Hepatocyte (in vitro differentiated cells): Measurements from ENCODE around the gene FGF23. TPM values are rescaled to one million over a fixed set of nuclear protein-coding genes. Genes with fewer than 3 reads are reported as not detected.
A peak's percentile ranks its signal among the peaks of the same experiment; 100 is the strongest.

ENCODE experiments used
- DNase-seq: peaks from one replicate; pipeline ENCODE4 v3.0.0-alpha.2; 2016; ENCODE audit warnings: low spot score
- H2AFZ ChIP-seq: fragments of 200-600 bp; sonication (generic); 2 replicates; pipeline ENCODE4 v1.6.0; 2016; ENCODE audit warnings: antibody characterized with exemption, mild to moderate bottlenecking
- H3K27ac ChIP-seq: fragments of 200-600 bp; sonication (generic); 2 replicates; pipeline ENCODE4 v1.5.1; 2016; ENCODE audit warnings: mild to moderate bottlenecking
- H3K27me3 ChIP-seq: fragments of 200-600 bp; sonication (generic); 2 replicates; pipeline ENCODE4 v1.6.1; 2016
- H3K36me3 ChIP-seq: fragments of 200-600 bp; sonication (generic); replicated peaks from 2 replicates; pipeline ENCODE4 v1.5.1; 2016; ENCODE audit warnings: low read depth; ENCODE audit not compliant: insufficient read depth
- H3K4me1 ChIP-seq: fragments of 200-600 bp; sonication (generic); 2 replicates; pipeline ENCODE4 v1.5.1; 2016; ENCODE audit warnings: mild to moderate bottlenecking, moderate library complexity; ENCODE audit not compliant: insufficient read depth
- H3K4me2 ChIP-seq: fragments of 200-600 bp; sonication (generic); 2 replicates; pipeline ENCODE4 v1.6.0; 2016
- H3K4me3 ChIP-seq: fragments of 200-600 bp; sonication (generic); 2 replicates; pipeline ENCODE4 v1.5.1; 2016; ENCODE audit warnings: mild to moderate bottlenecking
- H3K79me2 ChIP-seq: fragments of 200-600 bp; sonication (generic); 2 replicates; pipeline ENCODE4 v1.6.0; 2017; ENCODE audit warnings: mild to moderate bottlenecking
- H3K9me2 ChIP-seq: fragments of 200-600 bp; sonication (generic); replicated peaks from 2 replicates; pipeline ENCODE4 v1.6.0; 2017; ENCODE audit warnings: mild to moderate bottlenecking; ENCODE audit not compliant: insufficient read depth
- H3K9me3 ChIP-seq: fragments of 200-600 bp; sonication (generic); 2 replicates; pipeline ENCODE4 v1.5.1; 2016; ENCODE audit warnings: low read depth, mild to moderate bottlenecking
- H4K20me1 ChIP-seq: fragments of 200-600 bp; sonication (generic); 2 replicates; pipeline ENCODE4 v1.6.0; 2016; ENCODE audit warnings: mild to moderate bottlenecking; ENCODE audit not compliant: insufficient read depth, poor library complexity, severe bottlenecking
- CTCF ChIP-seq: fragments of 200-600 bp; sonication (generic); IDR thresholded peaks from 2 replicates; pipeline ENCODE4 v1.5.1; 2016; ENCODE audit warnings: antibody characterized with exemption, mild to moderate bottlenecking; ENCODE audit not compliant: poor library complexity
- EZH2 ChIP-seq: fragments of 200-600 bp; sonication (generic); IDR thresholded peaks from 2 replicates; pipeline ENCODE4 v1.6.1; 2016; ENCODE audit warnings: antibody characterized with exemption, mild to moderate bottlenecking, borderline replicate concordance
- EZH2phosphoT487 ChIP-seq: fragments of 200-600 bp; sonication (generic); IDR thresholded peaks from one replicate; pipeline ENCODE4 v1.6.1; 2018; ENCODE audit warnings: antibody characterized with exemption, mild to moderate bottlenecking, low read depth, moderate library complexity; ENCODE audit not compliant: unreplicated experiment, severe bottlenecking
- WGBS: methylation state at CpG from one replicate; pipeline ENCODE4 v1.1.6; 2016; ENCODE audit warnings: low lambda C conversion rate; ENCODE audit errors: missing lambda C conversion rate; 5-methylcytosine and 5-hydroxymethylcytosine counted together
- polyA plus RNA-seq: library from polyadenylated mRNA; unstranded; fragments of >200 nt; fragmentation: Nextera tagmentation; extraction: Ambion mirVana; gene quantifications from 2 replicates; pipeline ENCODE4 v1.2.1, GENCODE V29; 2016
- total RNA-seq: library from RNA; depleted of rRNA; stranded (reverse); fragments of >200 nt; gene quantifications from 2 replicates; pipeline ENCODE4 v1.2.3, GENCODE V29; 2014

The FGF23 gene
- total and polyA plus RNA-seq, 2 experiments from 2014 or later = 0.46 to 3.1 TPM

GRCh38 chr12:4386801-4387200, 7.3 kb upstream of the FGF23 start:
- no peaks in the 10 kb centered on the region for H3K79me2 ChIP-seq
- H3K27me3 ChIP-seq = no peaks in the 10 kb centered on the region
- no peak overlapping the region for H2AFZ ChIP-seq
- no peaks in the 10 kb centered on the region for H3K4me1 ChIP-seq
- H3K9me3 ChIP-seq = no peaks in the 10 kb centered on the region
- H3K36me3 ChIP-seq = no peaks in the 10 kb centered on the region
- H3K9me2 ChIP-seq = no peaks in the 10 kb centered on the region
- no peak overlapping the region for H3K27ac ChIP-seq
- 80% methylated on average over 4 of the region's 4 CpGs for WGBS
- no peaks in the 10 kb centered on the region for H4K20me1 ChIP-seq
- DNase-seq = no peak
- H3K4me3 ChIP-seq = no peak overlapping the region
- TF ChIP-seq EZH2phosphoT487 = no peak
- no peak for TF ChIP-seq EZH2
- TF ChIP-seq CTCF = no peak
- H3K4me2 ChIP-seq = no peak overlapping the region

GRCh38 chr12:4383304-4383865, 3.9 kb upstream of the FGF23 start:
- Histone ChIP-seq H3K9me3 (no peaks in the 10 kb centered on the region), H4K20me1 (no peaks in the 10 kb centered on the region), H3K4me1 (no peaks in the 10 kb centered on the region), H3K27ac (no peak overlapping the region), H3K79me2 (no peaks in the 10 kb centered on the region), H2AFZ (no peak overlapping the region), H3K36me3 (no peaks in the 10 kb centered on the region), H3K27me3 (no peaks in the 10 kb centered on the region), H3K9me2 (no peaks in the 10 kb centered on the region), H3K4me2 (no peak overlapping the region), H3K4me3 (no peak overlapping the region)
- 66% methylated on average over 8 of the region's 8 CpGs for WGBS
- TF ChIP-seq CTCF = no peak
- no peak for TF ChIP-seq EZH2
- TF ChIP-seq EZH2phosphoT487 = no peak
- peak; percentile 28 for DNase-seq

- no peaks in the 10 kb centered on the region for H3K79me2 ChIP-seq
- no peak overlapping the region for H3K4me3 ChIP-seq
- DNase-seq = no peak
- TF ChIP-seq CTCF = no peak
- TF ChIP-seq EZH2phosphoT487 = no peak
- TF ChIP-seq EZH2 = no peak
- H2AFZ ChIP-seq = no peak overlapping the region
- no peaks in the 10 kb centered on the region for H3K9me2 ChIP-seq
- no peaks in the 10 kb centered on the region for H3K4me1 ChIP-seq
- H3K36me3 ChIP-seq = no peaks in the 10 kb centered on the region
- H4K20me1 ChIP-seq = no peaks in the 10 kb centered on the region
- H3K27ac ChIP-seq = no peak overlapping the region
- WGBS = 87% methylated on average over 4 of the region's 4 CpGs
- no peak overlapping the region for H3K4me2 ChIP-seq
- no peaks in the 10 kb centered on the region for H3K9me3 ChIP-seq
- no peaks in the 10 kb centered on the region for H3K27me3 ChIP-seq
Observed at GRCh38 chr12:4380332-4380731, 820 bp upstream of the FGF23 start.

- WGBS = 62% methylated on average over 1 of the region's 1 CpG
- H2AFZ ChIP-seq = peak overlapping the region; percentile 49
Observed at GRCh38 chr12:4378772-4379171, 740 bp downstream of the FGF23 start.

More at GRCh38 chr12:4378772-4379171, 740 bp downstream of the FGF23 start:
- Histone ChIP-seq H3K27ac (peak overlapping the region; percentile 86), H3K79me2 (no peaks in the 10 kb centered on the region), H3K9me2 (no peaks in the 10 kb centered on the region), H3K9me3 (no peaks in the 10 kb centered on the region), H3K4me2 (peak overlapping the region; percentile 66), H4K20me1 (no peaks in the 10 kb centered on the region), H3K4me3 (no peak overlapping the region), H3K4me1 (no peaks in the 10 kb centered on the region), H3K27me3 (no peaks in the 10 kb centered on the region), H3K36me3 (no peaks in the 10 kb centered on the region)
- no peak for DNase-seq
- no peak for TF ChIP-seq EZH2phosphoT487
- no peak for TF ChIP-seq EZH2
- TF ChIP-seq CTCF = no peak
